B cell (primary cell): ENCODE data around the gene MON2. TPM values are rescaled to one million over a fixed set of nuclear protein-coding genes. Genes with fewer than 3 reads are reported as not detected.

Experiments used
- ATAC-seq: fragments of 200-7000 bp; cut with Tn5 transposase; one replicate; pipeline ENCODE4 v1.10.0; 2021; ENCODE audit warnings: low read depth, mild to moderate bottlenecking, moderate number of reproducible peaks, moderate library complexity
- CTCF ChIA-PET: fragments of 350-600 bp; sonication (Branson Sonifier 250); formaldehyde crosslinking; loops from one replicate; lab custom pipeline; 2021; ENCODE audit warnings: antibody characterized with exemption, inconsistent platforms; lab: Charles Lee
- POLR2A ChIA-PET: fragments of 350-600 bp; sonication (Branson Sonifier 250); formaldehyde crosslinking; loops from one replicate; lab custom pipeline; 2021; ENCODE audit warnings: antibody characterized with exemption; lab: Charles Lee
- DNase-seq: peaks from one replicate; pipeline ENCODE4 v3.0.0; 2013
- H2AFZ ChIP-seq: 2 replicates; pipeline ENCODE4 v1.6.1; 2012; ENCODE audit warnings: mild to moderate bottlenecking, low read depth, low read length; ENCODE audit not compliant: insufficient read depth, poor library complexity, severe bottlenecking
- H3K27ac ChIP-seq, 2 donors: 1 replicate in 1 of 2; 2 replicates in 1 of 2; pipeline ENCODE4 v1.5.1; 2012 to 2013; ENCODE audit warnings: low read length in 2 of 2, mild to moderate bottlenecking in 2 of 2, moderate library complexity in 1 of 2
- H3K27me3 ChIP-seq, 4 experiments: fragments of 200-600 bp in 1 of 4; sonication (generic) in 1 of 4; replicated peaks in 1 of 4; 1 replicate in 2 of 4; 2 replicates in 2 of 4; pipeline versions ENCODE4 v1.6.1 to v1.7.0; 2013 to 2016; ENCODE audit warnings: low read length in 3 of 4, mild to moderate bottlenecking in 2 of 4, mixed read lengths in 1 of 4, moderate library complexity in 1 of 4; ENCODE audit not compliant: insufficient read depth in 4 of 4, control insufficient read depth in 3 of 4; ENCODE audit errors: control extremely low read depth in 1 of 4
- H3K36me3 ChIP-seq, 2 experiments: replicated peaks in 1 of 2; 1 replicate in 1 of 2; 2 replicates in 1 of 2; pipeline versions ENCODE4 v1.6.1 to v1.7.1; 2013; ENCODE audit warnings: low read length in 1 of 2; ENCODE audit not compliant: insufficient read depth in 2 of 2, control insufficient read depth in 1 of 2; ENCODE audit errors: control extremely low read depth in 1 of 2, extremely low read depth in 1 of 2
- H3K4me1 ChIP-seq, 2 donors: fragments of 200-600 bp in 1 of 2; sonication (generic) in 1 of 2; 1 replicate in 1 of 2; 2 replicates in 1 of 2; pipeline versions ENCODE4 v1.5.1 to v1.6.1; 2013 to 2017; ENCODE audit warnings: low read length in 2 of 2; ENCODE audit not compliant: control insufficient read depth in 2 of 2, insufficient read depth in 2 of 2
- H3K4me2 ChIP-seq: replicated peaks from 2 replicates; pipeline ENCODE3; 2012; ENCODE audit warnings: mild to moderate bottlenecking, low read depth, low read length; ENCODE audit not compliant: poor library complexity, severe bottlenecking
- H3K4me3 ChIP-seq, 5 experiments: fragments of 200-600 bp in 1 of 5; sonication (generic) in 1 of 5; 1 replicate in 3 of 5; 2 replicates in 2 of 5; pipeline versions ENCODE4 v1.5.1 to v1.7.0; 2011 to 2016; ENCODE audit warnings: low read length in 4 of 5, mild to moderate bottlenecking in 4 of 5, low read depth in 2 of 5, control low read depth in 1 of 5, moderate library complexity in 1 of 5; ENCODE audit not compliant: insufficient read depth in 1 of 5; ENCODE audit errors: control extremely low read depth in 1 of 5, extremely low read depth in 1 of 5
- H3K79me2 ChIP-seq: fragments of 200-600 bp; sonication (generic); one replicate; pipeline ENCODE4 v1.6.0; 2016; ENCODE audit warnings: low read length; ENCODE audit not compliant: control insufficient read depth, insufficient read depth
- H3K9ac ChIP-seq: fragments of 200-600 bp; sonication (generic); 2 replicates; pipeline ENCODE4 v1.6.1; 2017; ENCODE audit warnings: mild to moderate bottlenecking, low read length, moderate library complexity
- H3K9me3 ChIP-seq, 3 donors: one replicate each; pipeline versions ENCODE4 v1.6.1 to v1.7.1; 2013; ENCODE audit warnings: low read length in 2 of 3; ENCODE audit not compliant: control insufficient read depth in 2 of 3, insufficient read depth in 1 of 3; ENCODE audit errors: control extremely low read depth in 1 of 3
- H4K20me1 ChIP-seq: 2 replicates; pipeline ENCODE4 v1.6.0; 2012; ENCODE audit warnings: mild to moderate bottlenecking, low read length; ENCODE audit not compliant: insufficient read depth, control insufficient read depth, poor library complexity, severe bottlenecking
- H3K27ac Mint-ChIP-seq: one replicate; pipeline ENCODE4 v1.8.0; 2021; ENCODE audit warnings: mixed read lengths
- H3K27me3 Mint-ChIP-seq: one replicate; pipeline ENCODE4 v1.8.0; 2021; ENCODE audit warnings: mixed read lengths
- H3K4me1 Mint-ChIP-seq: one replicate; pipeline ENCODE4 v1.8.0; 2021; ENCODE audit warnings: mixed read lengths
- H3K4me3 Mint-ChIP-seq: one replicate; pipeline ENCODE4 v1.8.0; 2021; ENCODE audit warnings: mixed read lengths
- H3K9me3 Mint-ChIP-seq: one replicate; pipeline ENCODE4 v1.8.0; 2022; ENCODE audit warnings: mixed read lengths; ENCODE audit not compliant: insufficient read depth
- CTCF ChIP-seq: fragments of 200-600 bp; IDR thresholded peaks from one replicate; pipeline ENCODE4 v1.8.0; 2022; ENCODE audit warnings: antibody characterized with exemption, mild to moderate bottlenecking
- EZH2 ChIP-seq: IDR thresholded peaks from 2 replicates; pipeline ENCODE4 v1.6.1; 2012; ENCODE audit warnings: borderline replicate concordance, low read depth, mild to moderate bottlenecking, moderate library complexity, low read length; ENCODE audit not compliant: insufficient read depth, poor library complexity, severe bottlenecking
- WGBS: methylation state at CpG from one replicate; pipeline ENCODE4 v1.1.5; 2013; ENCODE audit warnings: missing lambda C conversion rate; ENCODE audit not compliant: insufficient coverage; 5-methylcytosine and 5-hydroxymethylcytosine counted together
- intact Hi-C: fragments of 100-400 bp; cut with micrococcal nuclease; formaldehyde crosslinking; loops from one replicate; pipeline ENCODE4 v1.10.0; 2022
- polyA plus RNA-seq: library from polyadenylated mRNA; depleted of rRNA; stranded (reverse); fragments of >200 nt; gene quantifications from 2 replicates; pipeline ENCODE4 v1.2.3, GENCODE V29; 2012
- total RNA-seq, 2 donors: library from RNA; stranded (reverse); fragments of 120-200 nt in 1 of 2; gene quantifications; 1 replicate in 1 of 2; 2 replicates in 1 of 2; pipeline versions ENCODE4 v1.2.3 to v1.2.4, GENCODE V29; 2013 to 2022

Gene MON2
- total and polyA plus RNA-seq, 2 donors (not counting 1 experiment from before 2014, with no cell fraction given), result 18.9 to 104 TPM

- Histone ChIP-seq H3K79me2 (no peaks in the 10 kb centered on the region), H3K27ac (no peak overlapping the region), H3K27me3 (no peaks in the 10 kb centered on the region), H3K4me3 (no peak overlapping the region), H4K20me1 (no peaks in the 10 kb centered on the region), H3K4me1 (no peaks in the 10 kb centered on the region), H3K9me3 (no peaks in the 10 kb centered on the region), H3K4me2 (no peak overlapping the region), H3K9ac (no peak overlapping the region), H2AFZ (no peak overlapping the region), H3K36me3 (peaks cover 9 to 34% of the 10 kb centered on the region in 2 experiments)
- ChIA-PET POLR2A (no interaction called here), CTCF (interaction anchor here (1.2 to 11.7 kb wide), 4 partner anchors 9 to 214 kb away, joined by 3 to 349 read pairs (median 56); no protein-coding TSS in a partner anchor)
- Mint-ChIP-seq H3K4me1 (no peaks in the 10 kb centered on the region), H3K27me3 (no peaks in the 10 kb centered on the region), H3K27ac (no peak overlapping the region), H3K4me3 (no peak overlapping the region), H3K9me3 (no peaks in the 10 kb centered on the region)
- 100% methylated on average over 3 of the region's 4 CpGs for WGBS
- DNase-seq (no peak), ATAC-seq (no peak)
- intact Hi-C loops, result loop anchor here (5.0 kb wide), 1 partner anchor 147 kb away; no protein-coding TSS in a partner anchor
- TF ChIP-seq EZH2 (no peak), CTCF (no peak)
These were observed 118.0 kb downstream of the MON2 start for GRCh38 chr12:62584619-62585018.

- Histone ChIP-seq H3K9me3 (no peaks in the 10 kb centered on the region), H4K20me1 (no peaks in the 10 kb centered on the region), H3K4me3 (no peak overlapping the region), H3K79me2 (no peaks in the 10 kb centered on the region), H3K36me3 (peaks cover 9 to 30% of the 10 kb centered on the region in 2 experiments), H3K4me1 (no peaks in the 10 kb centered on the region), H3K27me3 (no peaks in the 10 kb centered on the region), H2AFZ (no peak overlapping the region), H3K9ac (no peak overlapping the region), H3K4me2 (no peak overlapping the region), H3K27ac (no peak overlapping the region)
- no peak overlapping the region for H3K4me3 Mint-ChIP-seq
- H3K27me3 Mint-ChIP-seq, result no peaks in the 10 kb centered on the region
- 100% methylated on average over 2 of the region's 2 CpGs for WGBS
- CTCF ChIA-PET, result interaction anchor here (0.8 to 11.7 kb wide), 3 partner anchors 204 to 212 kb away, joined by 4 to 349 read pairs (median 6); no protein-coding TSS in a partner anchor
- TF ChIP-seq EZH2, result no peak
- no peak for TF ChIP-seq CTCF
- H3K4me1 Mint-ChIP-seq, result no peaks in the 10 kb centered on the region
- no peak for DNase-seq
- H3K27ac Mint-ChIP-seq, result no peak overlapping the region
- ATAC-seq, result no peak
- POLR2A ChIA-PET, result no interaction called here
- H3K9me3 Mint-ChIP-seq, result no peaks in the 10 kb centered on the region
- intact Hi-C loops, result no loop called here
These were observed 120.2 kb downstream of the MON2 start for GRCh38 chr12:62586850-62587249.
